ENCODE data around the gene SRGAP2. TPM values are rescaled to one million over a fixed set of nuclear protein-coding genes. Genes with fewer than 3 reads are reported as not detected.
"Not testable (repeated sequence)": the region's sequence is repeated elsewhere in the genome, so short reads cannot be mapped to it uniquely, and the experiment has no call there.

Gene SRGAP2
- total and polyA plus RNA-seq, 4 donors, result 14.9 to 99.2 (median 55.0) TPM

GRCh38 chr1:206250953-206251681 is 47.8 kb downstream of the SRGAP2 start:
- not testable (repeated sequence) for H3K9me3 ChIP-seq (ENCODE audit: control insufficient read depth in 4 of 4, insufficient read depth in 3 of 4, low read length in 3 of 4); H3K27me3 ChIP-seq (ENCODE audit: control insufficient read depth in 3 of 3, insufficient read depth in 3 of 3, low read length in 2 of 3); H3K4me3 ChIP-seq; DNase-seq; H3K36me3 ChIP-seq (ENCODE audit: control insufficient read depth in 4 of 4, insufficient read depth in 4 of 4, low read length in 4 of 4); H3K4me1 ChIP-seq (ENCODE audit: control insufficient read depth in 5 of 5, insufficient read depth in 5 of 5, low read length in 5 of 5); H3K9ac ChIP-seq (ENCODE audit: insufficient read depth in 1 of 2, low read length in 2 of 2); ATAC-seq (ENCODE audit: insufficient read depth, low FRiP score); H3K27ac ChIP-seq (ENCODE audit: low read depth in 1 of 2, low read length in 1 of 2)
- WGBS, 2 donors, result 82 to 84% methylated on average over 2 of the region's 3 CpGs

- not testable (repeated sequence) for H3K9ac ChIP-seq (ENCODE audit: insufficient read depth in 1 of 2, low read length in 2 of 2); ATAC-seq (ENCODE audit: insufficient read depth, low FRiP score); H3K27ac ChIP-seq (ENCODE audit: low read depth in 1 of 2, low read length in 1 of 2); H3K36me3 ChIP-seq (ENCODE audit: control insufficient read depth in 4 of 4, insufficient read depth in 4 of 4, low read length in 4 of 4); H3K4me1 ChIP-seq (ENCODE audit: control insufficient read depth in 5 of 5, insufficient read depth in 5 of 5, low read length in 5 of 5); H3K9me3 ChIP-seq (ENCODE audit: control insufficient read depth in 4 of 4, insufficient read depth in 3 of 4, low read length in 3 of 4); H3K4me3 ChIP-seq; H3K27me3 ChIP-seq (ENCODE audit: control insufficient read depth in 3 of 3, insufficient read depth in 3 of 3, low read length in 2 of 3)
- DNase-seq, result peak; percentile 14 to 53 (median 36)
- 44 to 72% methylated on average over 6 to 7 of the region's 8 CpGs for WGBS, 2 donors
These were observed 49.5 kb downstream of the SRGAP2 start for GRCh38 chr1:206252680-206253335.

Other genes with a start within 250 kb of the SRGAP2 start
- gene RAB7B, start 200.1 kb upstream of the SRGAP2 start, total RNA-seq, result 10 to 100 TPM in 1 of 2 donors, 1 to 10 TPM in 1; 3.6 to 16.2 TPM
- 1 to 10 TPM; 3.4 to 5.3 TPM for gene RAB7B, start 200.1 kb upstream of the SRGAP2 start, polyA plus RNA-seq
- 100 to 1,000 TPM in 1 of 2 donors, 10 to 100 TPM in 1; 14.6 to 189 TPM for gene CTSE, start 179.6 kb upstream of the SRGAP2 start, total RNA-seq
- gene CTSE, start 179.6 kb upstream of the SRGAP2 start, polyA plus RNA-seq, result 100 to 1,000 TPM in 1 of 2 donors, 10 to 100 TPM in 1; 67.9 to 124 TPM
- 1 to 10 TPM in 1 of 2 donors, under 1 TPM in 1; 0.57 to 7.4 TPM for gene RHEX, start 150.4 kb upstream of the SRGAP2 start, total RNA-seq
- 1 to 10 TPM in 1 of 2 donors, under 1 TPM in 1; 0.63 to 1.9 TPM for gene RHEX, start 150.4 kb upstream of the SRGAP2 start, polyA plus RNA-seq
- not detected for gene AVPR1B, start 86.2 kb upstream of the SRGAP2 start, total RNA-seq
- gene AVPR1B, start 86.2 kb upstream of the SRGAP2 start, polyA plus RNA-seq, result not detected
- 1 to 10 TPM; 3.1 to 5.6 TPM for gene FAM72A, start 702 bp upstream of the SRGAP2 start, total RNA-seq
- gene FAM72A, start 702 bp upstream of the SRGAP2 start, polyA plus RNA-seq, result 1 to 10 TPM; 2.3 to 4.1 TPM

Data from lung (tissue), 10 donors.